Calu3 (cell line): Measurements from ENCODE around the gene CR2. TPM values are rescaled to one million over a fixed set of nuclear protein-coding genes. Genes with fewer than 3 reads are reported as not detected.

Experiments used
- Bru-seq: library from RNA; stranded (reverse); fragments of 400-500 nt; gene quantifications from one replicate; lab custom pipeline; 2021; lab: Mats Ljungman, UMichigan
- BruChase-seq, 2 experiments: library from RNA; stranded (reverse); fragments of 400-500 nt; gene quantifications; one replicate each; lab custom pipeline; 2021; lab: Mats Ljungman, UMichigan
- BruUV-seq: library from RNA; stranded (reverse); fragments of 400-500 nt; replicated peaks from 2 replicates; lab custom pipeline; 2021; lab: Mats Ljungman, UMichigan
- CTCF ChIA-PET: fragments of 300-600 bp; sonication (Branson Sonifier 250); formaldehyde crosslinking; loops from one replicate; lab custom pipeline; 2022; ENCODE audit warnings: antibody characterized with exemption; lab: Charles Lee
- DNase-seq: peaks from one replicate; pipeline ENCODE4 v3.0.0; 2022
- H3K27ac Mint-ChIP-seq: one replicate; pipeline ENCODE4 v1.8.0; 2022; ENCODE audit warnings: mixed read lengths; ENCODE audit not compliant: unreplicated experiment
- H3K27me3 Mint-ChIP-seq: one replicate; pipeline ENCODE4 v1.8.0; 2022; ENCODE audit warnings: mixed read lengths; ENCODE audit not compliant: unreplicated experiment
- H3K36me3 Mint-ChIP-seq: one replicate; pipeline ENCODE4 v1.8.0; 2022; ENCODE audit warnings: mild to moderate bottlenecking, moderate library complexity, mixed read lengths; ENCODE audit not compliant: insufficient read depth, unreplicated experiment
- H3K4me1 Mint-ChIP-seq: one replicate; pipeline ENCODE4 v1.8.0; 2022; ENCODE audit warnings: mild to moderate bottlenecking, low read depth, mixed read lengths; ENCODE audit not compliant: unreplicated experiment
- H3K4me3 Mint-ChIP-seq: one replicate; pipeline ENCODE4 v1.8.0; 2022; ENCODE audit warnings: mild to moderate bottlenecking, low read depth, moderate library complexity, mixed read lengths; ENCODE audit not compliant: unreplicated experiment
- H3K9me3 Mint-ChIP-seq: one replicate; pipeline ENCODE4 v1.8.0; 2022; ENCODE audit warnings: low read depth, mixed read lengths; ENCODE audit not compliant: unreplicated experiment
- intact Hi-C: fragments of 100-400 bp; cut with micrococcal nuclease; formaldehyde crosslinking; loops from one replicate; pipeline ENCODE4 v1.10.0; 2022; ENCODE audit not compliant: unreplicated experiment
- long read RNA-seq: library from polyadenylated mRNA; stranded (forward); transcript quantifications from one replicate; pipeline ENCODE4 v2.0.0, GENCODE V29; 2022
- total RNA-seq: library from RNA; stranded (reverse); gene quantifications from 2 replicates; pipeline ENCODE4 v1.2.3, GENCODE V29; 2022
- TF ChIP-seq, protein P1 (sequence below): fragments of 200-600 bp; IDR thresholded peaks from one replicate; pipeline ENCODE4 v1.8.0; 2022; ENCODE audit warnings: antibody characterized with exemption; ENCODE audit not compliant: unreplicated experiment

CR2 gene
- total RNA-seq (0.83 and 2.6 TPM in 2 replicates), Bru-seq, nascent RNA (percentile 19 among the genes with signal in this experiment), BruChase-seq, experiment 1, labeled RNA remaining after a 6-hour chase (percentile 6 among the genes with signal in this experiment), BruChase-seq, experiment 2, labeled RNA remaining after a 2-hour chase (percentile 10 among the genes with signal in this experiment)
- long read RNA-seq, full-length matches to known transcripts, result 2 of 4 reads
- long read RNA-seq, partial matches to known transcripts, result 2 of 4 reads
- long read RNA-seq, other reads (novel, unspliced or antisense), result 0 of 4 reads

DNA sequence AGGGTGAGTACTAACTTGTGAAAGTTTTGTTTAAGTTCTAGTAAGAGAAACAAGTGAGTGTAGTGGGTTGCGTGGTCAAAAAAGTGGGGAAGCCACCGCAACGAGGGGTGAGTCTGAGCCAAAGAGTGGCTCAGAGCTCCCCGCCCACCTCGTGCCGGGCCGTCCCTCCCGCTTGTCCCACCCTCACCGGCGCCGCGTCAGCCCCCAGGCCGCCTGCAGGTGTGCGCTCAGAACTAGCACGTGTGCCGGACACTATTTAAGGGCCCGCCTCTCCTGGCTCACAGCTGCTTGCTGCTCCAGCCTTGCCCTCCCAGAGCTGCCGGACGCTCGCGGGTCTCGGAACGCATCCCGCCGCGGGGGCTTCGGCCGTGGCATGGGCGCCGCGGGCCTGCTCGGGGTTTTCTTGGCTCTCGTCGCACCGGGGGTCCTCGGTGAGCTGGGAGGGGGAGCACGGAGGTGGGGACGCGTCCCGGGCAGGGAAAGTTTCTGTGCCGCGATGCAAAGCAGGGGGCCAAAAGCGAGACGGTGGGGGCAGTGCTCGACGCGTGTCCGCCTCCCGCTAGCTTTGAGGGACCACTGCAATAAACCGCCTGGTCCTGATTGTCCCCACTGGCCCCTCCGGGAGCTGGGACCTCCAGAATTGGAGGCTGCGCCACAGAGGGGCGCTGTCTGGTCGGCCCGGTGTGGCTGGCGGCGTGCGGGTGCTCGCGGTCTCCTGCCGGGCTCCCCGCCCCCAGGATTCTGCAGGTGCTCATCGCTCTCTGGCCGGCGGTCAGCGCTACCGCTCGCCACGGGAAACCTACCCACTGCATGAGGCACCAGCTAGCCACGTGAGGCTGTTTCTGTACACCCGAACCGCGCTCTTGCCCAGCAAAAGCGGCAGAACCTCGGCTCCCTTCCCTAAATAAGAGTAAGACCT lies at the start of gene CR2:
Gene CR2 (plus strand): TSS at position 283 of the 919 bp plus-strand sequence. CDS start 91 bp downstream, at position 374.
- intact Hi-C loops, result no loop called here
- Mint-ChIP-seq H3K36me3 (no peaks in the 10 kb centered on the region), H3K4me3 (peak within 1 kb of the TSS; percentile 54), H3K27ac (no peak within 1 kb of the TSS), H3K27me3 (peaks cover 28% of the 10 kb centered on the region), H3K4me1 (no peaks in the 10 kb centered on the region), H3K9me3 (no peaks in the 10 kb centered on the region)
- DNase-seq, result peak; percentile 69
- CTCF ChIA-PET, result interaction anchor here (1.3 to 2.3 kb wide), 2 partner anchors 10 to 45 kb away, joined by 3 to 6 read pairs; no protein-coding TSS in a partner anchor
- no TSS peak for BruUV-seq
- TF ChIP-seq, protein P1, sequence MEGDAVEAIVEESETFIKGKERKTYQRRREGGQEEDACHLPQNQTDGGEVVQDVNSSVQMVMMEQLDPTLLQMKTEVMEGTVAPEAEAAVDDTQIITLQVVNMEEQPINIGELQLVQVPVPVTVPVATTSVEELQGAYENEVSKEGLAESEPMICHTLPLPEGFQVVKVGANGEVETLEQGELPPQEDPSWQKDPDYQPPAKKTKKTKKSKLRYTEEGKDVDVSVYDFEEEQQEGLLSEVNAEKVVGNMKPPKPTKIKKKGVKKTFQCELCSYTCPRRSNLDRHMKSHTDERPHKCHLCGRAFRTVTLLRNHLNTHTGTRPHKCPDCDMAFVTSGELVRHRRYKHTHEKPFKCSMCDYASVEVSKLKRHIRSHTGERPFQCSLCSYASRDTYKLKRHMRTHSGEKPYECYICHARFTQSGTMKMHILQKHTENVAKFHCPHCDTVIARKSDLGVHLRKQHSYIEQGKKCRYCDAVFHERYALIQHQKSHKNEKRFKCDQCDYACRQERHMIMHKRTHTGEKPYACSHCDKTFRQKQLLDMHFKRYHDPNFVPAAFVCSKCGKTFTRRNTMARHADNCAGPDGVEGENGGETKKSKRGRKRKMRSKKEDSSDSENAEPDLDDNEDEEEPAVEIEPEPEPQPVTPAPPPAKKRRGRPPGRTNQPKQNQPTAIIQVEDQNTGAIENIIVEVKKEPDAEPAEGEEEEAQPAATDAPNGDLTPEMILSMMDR, result peak; percentile 25

DNA sequence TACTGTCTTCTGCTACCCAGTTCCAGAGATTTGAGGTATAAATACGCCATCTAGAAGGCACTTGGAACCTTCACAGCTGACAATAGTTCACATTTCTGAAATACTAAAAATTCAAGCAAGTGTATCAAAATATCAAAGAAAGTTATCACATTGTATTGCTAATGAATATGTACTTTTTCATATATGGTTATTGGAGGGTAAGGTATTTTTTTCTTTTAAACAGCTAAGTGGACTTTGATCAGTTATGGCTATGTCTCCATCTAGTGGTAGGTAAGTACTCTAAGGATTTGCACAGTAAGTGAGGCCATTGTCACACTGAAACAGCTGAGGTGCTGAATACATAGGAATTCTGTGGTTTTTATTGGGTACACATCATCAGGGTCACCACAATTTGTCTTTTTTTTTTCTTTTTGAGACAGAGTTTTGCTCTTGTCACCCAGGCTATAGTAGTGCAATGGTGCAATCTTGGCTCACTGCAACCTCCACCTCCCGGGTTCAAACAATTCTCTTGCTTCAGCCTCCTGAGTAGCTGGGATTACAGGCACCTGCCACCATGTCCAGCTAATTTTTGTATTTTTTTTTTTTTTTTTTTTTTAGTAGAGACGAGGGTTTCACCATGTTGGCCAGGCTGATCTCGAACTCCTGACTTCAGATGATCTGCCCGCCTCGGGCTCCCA lies 49.1 kb upstream of the CR2 start:
- BruUV-seq, result no TSS peak
- Mint-ChIP-seq H3K27me3 (no peaks in the 10 kb centered on the region), H3K4me3 (no peak overlapping the region), H3K9me3 (no peaks in the 10 kb centered on the region), H3K36me3 (no peaks in the 10 kb centered on the region), H3K27ac (no peak overlapping the region), H3K4me1 (peaks cover 15% of the 10 kb centered on the region)
- intact Hi-C loops, result loop anchor here (1.0 to 5.0 kb wide), 7 partner anchors 84 to 321 kb away; partner anchors contain the start of genes C4BPB, CD55 and CR1
- CTCF ChIA-PET, result interaction anchor here (0.6 to 2.2 kb wide), 19 partner anchors 12 to 546 kb away, joined by 3 to 18 read pairs (median 4); partner anchors contain the start of genes C4BPB and CD55
- DNase-seq, result peak; percentile 32
- TF ChIP-seq, protein P1, result peak; percentile 62

DNA sequence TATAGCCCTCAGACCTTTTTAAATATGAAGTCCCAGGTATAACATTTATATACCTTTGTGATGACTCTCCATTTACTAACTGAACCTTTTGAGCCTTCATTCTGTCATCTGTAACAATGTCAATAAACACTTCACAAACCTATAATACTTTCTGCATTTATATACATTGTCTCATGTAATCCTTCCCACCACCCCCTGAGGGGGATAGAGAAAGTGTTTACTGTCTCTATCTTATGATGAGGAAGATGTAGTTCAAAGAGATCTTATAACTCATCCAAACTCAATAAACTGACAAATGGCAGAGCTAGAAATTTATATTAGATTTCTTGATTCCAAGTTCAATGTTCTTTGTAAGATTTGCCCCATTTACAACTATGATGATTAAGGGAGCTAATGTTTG lies 48.3 kb upstream of the CR2 start:
- Mint-ChIP-seq H3K4me3 (no peak overlapping the region), H3K9me3 (no peaks in the 10 kb centered on the region), H3K4me1 (peaks cover 15% of the 10 kb centered on the region), H3K27me3 (no peaks in the 10 kb centered on the region), H3K27ac (no peak overlapping the region), H3K36me3 (no peaks in the 10 kb centered on the region)
- BruUV-seq, result no TSS peak
- no peak for DNase-seq
- CTCF ChIA-PET, result interaction anchor here (0.8 to 2.2 kb wide), 8 partner anchors 84 to 380 kb away, joined by 3 to 18 read pairs (median 4); partner anchors contain the start of gene CD55
- intact Hi-C loops, result loop anchor here (1.0 to 5.0 kb wide), 7 partner anchors 85 to 322 kb away; partner anchors contain the start of genes C4BPB, CD55 and CR1
- TF ChIP-seq, protein P1, result no peak
